ENCODE data around the gene KDM4D.
A peak's percentile ranks its signal among the peaks of the same experiment; 100 is the strongest.
"Not testable (repeated sequence)": the region's sequence is repeated elsewhere in the genome, so short reads cannot be mapped to it uniquely, and the experiment has no call there.

KDM4D gene

DNA sequence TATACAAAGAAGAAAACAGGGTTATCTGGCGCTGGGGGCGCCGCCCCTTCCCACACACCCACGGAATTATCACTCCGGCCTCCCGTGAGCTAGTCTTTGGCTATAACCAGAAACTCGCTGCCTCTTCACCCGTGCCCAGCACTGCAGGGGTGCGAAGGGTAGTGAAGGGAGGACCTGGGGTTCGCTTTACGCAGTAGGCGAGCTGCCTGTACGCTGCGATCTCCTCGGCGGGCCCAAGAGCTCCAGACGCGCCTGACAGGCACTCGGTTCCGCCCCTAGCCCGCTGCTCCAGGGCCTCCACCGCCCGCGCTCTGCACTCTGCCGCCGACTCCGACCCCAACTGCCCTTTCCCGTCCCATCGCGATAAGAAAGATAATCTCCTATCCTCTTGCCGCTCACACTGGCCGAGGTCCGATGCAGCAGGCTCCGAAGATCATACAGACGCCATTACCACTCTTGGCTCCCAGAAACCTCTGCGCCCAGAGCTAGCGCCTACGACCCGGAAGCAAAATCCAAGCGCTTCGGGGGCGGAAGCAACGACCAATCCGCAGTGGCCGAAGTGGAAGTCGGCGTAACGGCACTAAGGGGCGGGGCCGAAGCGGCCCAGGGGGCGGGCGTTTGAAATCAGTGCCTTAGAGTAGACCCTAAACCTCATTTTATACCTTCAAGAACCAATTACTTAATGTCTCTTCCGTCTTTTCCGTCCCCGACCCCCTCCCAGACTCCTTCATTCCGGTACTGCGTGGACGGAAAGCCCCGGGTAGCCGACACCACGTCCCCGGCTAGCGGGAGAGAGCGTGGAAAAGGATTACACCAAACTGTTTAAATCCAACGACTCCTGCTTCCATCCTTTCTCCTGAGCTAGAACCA lies at the start of gene KDM4D, which contains the start of gene CWC15:
KDM4D (plus strand) TSS at position 611 of the 870 bp plus-strand sequence. CDS start 23,664 bp downstream, outside the sequence.
CWC15 (minus strand) TSS at position 458 of the 870 bp plus-strand sequence. CDS start 1,371 bp downstream, outside the sequence.
- peak; percentile 83 for DNase-seq (ENCODE audit: low read depth)

DNA sequence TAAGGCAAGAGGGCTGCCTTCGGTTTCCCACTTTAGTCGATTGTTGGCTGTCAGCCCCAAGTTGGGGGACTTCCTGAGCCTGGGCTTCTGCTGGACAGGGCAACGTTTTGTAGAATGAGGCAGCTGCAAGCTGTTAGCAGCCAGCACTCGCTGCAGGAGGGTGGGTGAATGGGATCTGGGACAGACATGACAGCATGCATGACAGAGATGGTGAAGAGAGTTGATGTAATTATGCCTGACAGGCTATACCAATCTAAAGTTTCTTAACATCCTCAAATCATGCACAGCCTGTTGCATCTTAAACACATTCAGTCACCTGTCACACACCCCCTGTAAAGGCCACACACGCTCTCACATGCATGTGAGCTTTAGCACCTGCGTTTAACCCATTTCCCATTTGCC lies 49.3 kb upstream of the KDM4D start:
- DNase-seq (ENCODE audit: low read depth), result no peak

DNA sequence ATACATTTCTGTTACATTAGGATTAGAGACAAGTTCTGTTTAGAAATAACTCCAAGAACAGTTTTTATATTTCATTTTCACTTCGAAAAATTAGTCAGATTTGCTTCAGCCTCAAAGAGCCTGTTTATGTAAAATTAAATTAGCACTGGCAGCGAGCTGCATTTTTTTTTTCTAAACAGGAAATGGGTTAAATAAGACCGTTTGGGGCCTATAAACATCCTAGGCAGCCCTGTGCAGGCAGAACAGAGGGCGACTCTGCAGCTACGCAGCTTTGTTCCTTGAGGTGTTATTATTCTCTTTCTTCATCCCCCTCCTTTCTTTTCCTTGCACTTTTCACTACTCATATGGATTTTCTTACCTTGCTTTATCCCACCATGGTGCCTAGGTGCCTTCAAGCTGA lies 48.9 kb upstream of the KDM4D start:
- no peak for DNase-seq (ENCODE audit: low read depth)

DNA sequence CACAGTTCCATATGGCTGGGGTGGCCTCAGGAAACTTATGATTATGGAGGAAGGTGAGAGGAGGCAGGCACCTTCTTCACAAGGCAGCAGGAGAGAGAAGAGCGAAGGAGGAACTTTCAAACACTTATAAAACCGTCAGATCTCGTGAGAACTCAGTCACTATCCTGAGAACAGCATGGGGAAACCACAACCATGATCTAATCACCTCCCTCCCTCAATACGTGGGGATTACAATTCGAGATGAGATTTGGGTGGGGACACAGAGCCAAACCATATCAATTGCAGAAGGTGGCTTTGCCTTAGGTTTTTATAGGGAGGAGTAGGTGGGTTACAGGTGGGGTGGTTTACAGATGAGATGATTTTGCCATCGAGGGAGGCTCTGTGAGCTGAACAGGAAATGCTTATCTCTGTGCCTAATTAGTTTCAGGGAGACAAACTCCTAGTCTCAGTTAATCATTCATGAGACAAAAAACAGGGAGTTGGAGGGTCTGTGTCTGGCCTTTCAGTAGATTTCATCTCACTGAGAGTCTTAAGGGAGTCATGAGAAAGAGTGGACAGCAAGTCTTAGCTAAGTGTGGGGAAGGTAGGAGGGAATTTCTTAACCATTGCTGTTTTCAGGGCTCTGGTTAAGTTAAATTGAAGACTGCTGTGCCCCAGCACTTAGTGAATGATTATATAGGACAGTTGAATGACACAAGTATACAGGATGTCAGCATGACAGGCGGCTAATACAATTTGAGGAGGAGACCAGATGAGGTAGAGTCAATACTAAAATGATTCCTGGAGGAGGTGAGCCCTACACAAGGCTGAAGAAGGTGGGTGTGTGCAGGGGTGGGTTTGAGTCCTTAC lies 47.9 kb upstream of the KDM4D start:
- DNase-seq (ENCODE audit: low read depth), result no peak

DNA sequence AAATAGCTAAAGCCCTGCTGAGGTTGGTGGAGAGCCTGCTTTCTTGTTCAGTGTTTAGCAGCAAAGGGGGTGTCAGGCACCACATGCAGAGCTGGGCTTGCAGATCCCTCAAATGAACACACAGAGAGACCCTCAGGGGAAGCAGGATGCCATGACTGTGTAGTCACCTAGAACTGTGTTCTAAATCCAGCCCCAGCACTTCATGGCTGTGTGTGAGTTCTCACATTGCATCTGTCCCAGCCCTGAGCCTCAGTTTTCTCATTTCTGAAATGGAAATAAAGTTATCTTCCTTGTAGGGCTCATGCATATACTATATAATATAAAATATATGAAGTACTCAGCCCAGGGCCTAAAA lies 47.3 kb upstream of the KDM4D start:
- DNase-seq (ENCODE audit: low read depth), result no peak

DNA sequence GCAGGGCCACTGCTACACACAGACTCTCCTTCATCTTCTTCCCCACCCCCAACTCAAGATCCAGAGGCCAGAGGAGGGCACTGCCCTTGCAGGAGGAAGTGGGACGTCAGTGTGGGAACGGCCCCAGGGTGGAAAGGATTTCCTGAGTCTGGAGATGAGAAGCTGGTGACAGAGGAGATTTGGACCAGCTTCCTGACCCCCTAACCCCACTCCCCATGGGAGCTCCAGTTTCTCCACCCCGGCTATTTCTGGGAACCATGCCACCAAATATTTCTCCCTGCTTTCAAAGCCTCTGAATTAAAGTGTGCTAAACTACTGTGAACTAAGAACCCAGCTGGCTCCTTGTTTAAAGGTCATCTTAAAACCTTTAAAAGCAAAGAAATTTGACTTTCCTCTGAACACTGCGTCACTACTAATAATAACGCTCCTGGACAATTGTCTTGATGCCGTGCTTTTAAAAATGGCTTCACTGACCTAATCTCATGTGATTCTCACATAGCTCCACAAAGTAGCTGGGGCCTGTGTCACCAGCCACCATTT lies 46.7 kb upstream of the KDM4D start:
- DNase-seq (ENCODE audit: low read depth), result no peak

DNA sequence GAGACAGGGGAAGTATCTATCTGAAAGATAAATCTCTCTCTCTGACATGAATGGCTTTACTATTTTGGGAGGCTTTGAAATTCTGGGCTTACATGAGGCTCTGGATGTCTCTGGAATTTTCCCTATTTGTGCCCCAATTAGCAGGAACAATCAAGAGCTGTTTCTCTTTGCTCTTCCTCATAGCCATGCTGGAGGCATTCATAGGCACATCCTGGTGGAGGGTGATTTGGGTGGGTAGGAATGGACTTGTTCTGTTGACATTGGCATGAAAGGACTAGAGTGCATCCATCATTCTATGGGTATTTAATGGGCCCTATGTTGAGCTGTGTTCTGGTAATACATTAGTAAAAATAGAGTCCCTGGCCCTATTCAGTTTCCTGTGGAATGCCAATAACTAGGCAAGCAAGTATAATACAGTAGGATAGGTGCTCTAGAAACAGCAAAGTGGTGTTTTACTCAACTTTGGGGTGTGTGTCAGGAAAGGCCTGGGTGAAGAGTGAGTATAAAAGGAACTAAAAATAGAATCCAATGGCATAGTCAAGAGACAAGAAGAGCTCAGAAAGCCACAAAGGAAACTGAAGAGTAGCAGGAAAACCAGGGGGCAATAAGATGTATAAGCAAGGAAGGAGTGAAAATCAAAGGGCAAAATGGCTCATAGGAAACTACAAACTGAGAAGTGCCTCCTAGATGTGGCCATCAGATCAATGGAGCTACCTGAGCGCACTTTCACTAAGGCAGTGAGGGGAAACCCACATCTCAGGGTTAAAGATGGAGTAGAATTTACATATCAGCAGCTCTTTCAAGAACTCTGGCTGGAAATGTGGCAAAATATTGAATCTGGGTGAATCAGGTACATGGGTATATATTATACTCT lies 45.2 kb upstream of the KDM4D start:
- no peak for DNase-seq (ENCODE audit: low read depth)

DNA sequence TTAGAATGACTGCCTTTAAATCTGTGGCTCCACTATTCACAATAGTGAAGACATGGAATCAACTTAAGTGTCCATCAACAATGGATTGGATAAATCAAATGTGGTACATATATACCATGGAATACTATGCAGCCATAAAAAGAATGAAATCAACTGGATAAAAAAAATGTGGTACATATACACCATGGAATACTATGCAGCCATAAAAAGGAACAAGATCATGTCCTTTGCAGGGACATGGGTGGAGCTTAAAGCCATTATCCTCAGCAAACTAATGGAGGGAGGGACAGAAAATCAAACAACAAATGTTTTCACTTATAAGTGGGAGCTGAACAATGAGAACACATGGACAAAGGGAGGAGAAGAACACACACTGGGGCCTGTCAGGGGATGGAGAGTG lies 41.4 kb upstream of the KDM4D start:
- not testable (repeated sequence) for DNase-seq (ENCODE audit: low read depth)

DNA sequence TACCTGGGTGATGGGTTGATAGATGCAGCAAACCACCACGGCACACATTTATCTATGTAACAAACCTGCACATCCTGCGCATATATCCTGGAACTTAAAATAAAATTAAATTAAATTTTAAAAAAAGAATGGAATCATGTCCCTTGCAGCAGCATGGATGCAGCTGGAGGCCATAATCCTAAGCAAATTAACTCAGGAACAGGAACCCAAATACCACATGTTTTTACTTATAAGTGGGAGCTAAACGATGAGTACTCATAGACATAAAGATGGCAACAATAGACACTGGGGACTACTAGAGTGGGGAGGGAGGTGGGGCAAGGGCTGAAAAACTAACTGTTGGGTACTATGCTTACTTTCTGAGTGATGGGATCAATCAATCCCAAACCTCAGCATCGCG lies 41.0 kb upstream of the KDM4D start:
- DNase-seq (ENCODE audit: low read depth), result no peak

DNA sequence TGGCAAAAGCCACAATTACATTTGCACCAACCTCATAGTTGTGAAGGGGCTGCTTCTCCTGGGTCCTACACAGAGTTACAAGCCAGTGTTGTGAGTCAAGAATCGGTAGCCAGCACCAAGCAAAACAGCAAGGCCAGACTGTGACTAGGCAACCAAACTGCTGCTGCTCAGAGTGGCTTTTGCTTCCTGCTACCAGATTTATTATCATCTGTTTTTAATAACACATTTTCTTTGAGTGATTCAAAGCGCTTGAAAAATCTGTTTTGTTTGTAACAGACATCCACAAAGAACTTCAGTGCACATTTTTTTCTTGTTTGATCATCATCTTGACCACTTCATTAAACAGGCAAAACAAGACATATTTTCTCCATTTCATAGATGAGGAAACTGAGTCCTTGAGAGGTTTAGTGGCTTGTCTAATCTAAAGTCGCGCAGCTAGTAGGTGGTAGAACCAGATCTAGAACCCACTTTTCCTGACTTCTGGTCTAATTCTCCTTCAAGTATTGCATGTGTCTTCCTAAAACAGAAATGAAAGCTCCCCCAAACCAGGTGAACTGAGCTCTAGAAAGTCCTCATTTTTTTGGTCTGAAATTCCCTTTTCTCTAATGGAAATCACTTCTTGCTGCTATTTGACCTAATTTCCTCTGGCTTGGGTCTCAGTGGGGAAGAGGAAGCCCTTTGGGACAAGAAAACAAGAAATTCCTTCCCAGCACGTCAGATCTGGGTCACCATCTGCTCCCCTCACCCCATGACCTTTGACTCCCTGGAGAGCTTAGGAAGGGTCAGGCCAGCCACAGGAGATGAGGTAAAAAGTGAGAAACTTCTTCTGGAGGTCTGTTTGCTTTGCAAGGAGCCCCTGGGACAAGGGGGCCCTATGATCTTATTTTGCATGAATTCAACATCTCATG lies 40.0 kb upstream of the KDM4D start:
- DNase-seq (ENCODE audit: low read depth), result no peak

DNA sequence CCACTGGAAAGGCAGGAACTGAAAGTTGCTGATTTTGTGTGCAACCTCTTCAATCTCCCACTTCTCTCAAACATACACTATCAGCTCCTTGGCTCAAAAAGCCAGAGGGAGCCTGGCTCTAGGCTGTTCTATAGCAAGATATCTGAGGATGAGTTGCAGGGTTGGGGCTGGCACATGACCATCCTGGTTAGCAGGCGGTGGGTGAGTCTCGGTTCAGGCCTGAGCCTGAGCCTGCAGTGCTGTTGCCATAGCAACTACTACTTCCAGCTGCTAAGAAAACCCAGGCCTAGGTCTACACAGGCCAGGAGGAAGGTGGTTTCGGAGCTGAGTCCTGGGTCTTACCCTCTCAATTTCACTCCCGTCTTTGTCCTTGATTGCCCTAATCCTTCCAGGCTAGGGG lies 39.1 kb upstream of the KDM4D start:
- no peak for DNase-seq (ENCODE audit: low read depth)

DNA sequence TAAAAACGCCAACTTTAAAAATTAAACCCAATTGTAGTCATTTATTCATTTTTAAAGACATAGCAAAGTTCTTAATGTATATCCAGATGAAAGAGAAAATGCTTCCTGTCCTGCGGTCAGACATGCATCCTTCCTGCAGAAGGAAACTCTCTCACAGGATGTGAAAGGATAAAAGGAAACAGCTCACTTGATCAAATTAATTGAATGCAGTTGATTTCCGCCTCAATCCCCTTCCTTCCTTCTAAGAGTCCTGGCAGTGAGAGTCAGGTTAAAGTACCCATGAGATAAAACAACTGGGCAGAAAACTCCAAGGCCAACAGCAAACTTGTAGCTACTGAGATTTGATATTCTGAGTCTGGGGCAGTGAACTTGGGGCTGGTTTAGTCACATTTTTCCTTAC lies 38.7 kb upstream of the KDM4D start:
- no peak for DNase-seq (ENCODE audit: low read depth)

DNA sequence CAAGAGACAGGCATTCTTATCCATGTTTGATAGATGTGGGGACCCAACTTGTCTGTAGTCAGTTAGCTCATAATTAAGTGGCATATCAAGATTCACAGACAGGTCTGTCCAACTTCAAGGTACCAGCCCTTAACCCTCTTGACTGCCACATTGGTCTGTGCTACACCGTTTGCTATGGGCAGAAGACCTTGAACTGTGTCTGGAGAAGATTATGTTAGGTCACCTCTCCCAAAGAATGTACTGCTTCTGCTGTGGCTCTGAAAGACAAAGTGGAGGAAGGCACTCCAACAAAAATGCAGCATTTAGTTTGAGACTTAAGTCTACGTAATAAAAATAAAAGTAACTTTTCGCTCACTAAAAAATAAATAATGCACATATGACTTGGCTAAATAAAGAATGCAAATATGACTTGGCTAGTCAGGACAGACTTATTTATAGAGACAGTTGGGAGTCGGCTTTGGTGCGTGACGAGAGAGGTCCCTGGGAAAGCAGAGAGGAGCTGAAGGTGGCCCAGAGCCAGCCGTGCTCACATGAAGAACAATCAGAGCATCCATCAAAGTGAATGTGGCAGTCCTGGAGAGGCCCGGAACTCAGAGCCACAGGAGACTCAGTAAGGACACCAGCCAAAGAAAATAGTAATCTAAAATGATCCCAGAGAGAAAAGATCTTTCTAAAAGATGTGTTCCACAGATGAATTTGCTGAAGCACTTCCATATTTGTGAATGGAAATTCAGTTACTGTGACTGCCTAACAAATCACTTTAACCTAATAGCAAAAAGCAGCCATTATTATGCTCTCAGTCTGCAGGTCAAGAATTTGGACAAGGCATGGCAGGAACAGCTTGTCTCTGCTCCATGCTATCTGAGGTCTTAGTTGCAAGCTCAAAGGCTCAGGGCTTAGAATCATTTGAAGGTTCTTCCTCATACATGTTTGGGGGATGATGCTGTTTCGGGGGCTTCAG lies 35.1 kb upstream of the KDM4D start:
- no peak for DNase-seq (ENCODE audit: low read depth)

DNA sequence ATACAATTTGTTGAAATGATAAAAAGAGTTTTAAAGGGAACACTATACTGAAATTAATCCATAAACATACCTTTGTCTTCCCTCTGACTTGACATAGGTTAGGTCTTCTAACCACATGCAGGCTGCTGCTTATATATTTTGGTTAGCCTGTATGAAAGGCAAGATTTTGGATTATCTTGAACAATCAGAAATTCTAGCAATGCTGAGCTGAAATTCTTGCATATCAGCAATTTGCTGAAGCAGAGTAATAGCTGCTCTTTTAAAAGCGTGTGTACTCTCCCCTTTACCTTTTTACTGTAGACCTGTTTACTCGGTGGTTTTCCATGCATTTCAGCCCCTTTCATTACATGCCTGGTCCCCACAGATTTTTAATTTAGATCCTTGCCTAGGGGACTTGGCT lies 34.2 kb upstream of the KDM4D start:
- no peak for DNase-seq (ENCODE audit: low read depth)

DNA sequence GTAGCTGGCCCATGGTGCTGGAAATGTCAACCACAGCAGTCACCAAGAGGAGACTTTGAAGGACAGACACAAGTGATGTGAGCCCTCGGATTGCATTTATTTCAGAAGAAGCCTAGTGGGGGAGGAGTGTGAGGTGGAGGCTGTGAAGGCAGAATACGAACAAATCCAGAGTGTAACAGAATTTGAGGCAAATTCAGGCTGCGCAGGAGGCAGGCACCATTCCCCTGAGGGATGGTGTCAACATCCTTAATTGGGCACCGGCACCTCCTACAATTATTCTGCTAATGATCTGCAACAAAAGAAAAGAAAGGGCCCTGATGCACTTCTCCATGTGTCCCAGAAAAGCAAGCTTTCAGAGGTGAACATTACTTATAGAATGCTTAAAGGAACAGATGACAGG lies 32.4 kb upstream of the KDM4D start:
- no peak for DNase-seq (ENCODE audit: low read depth)

DNA sequence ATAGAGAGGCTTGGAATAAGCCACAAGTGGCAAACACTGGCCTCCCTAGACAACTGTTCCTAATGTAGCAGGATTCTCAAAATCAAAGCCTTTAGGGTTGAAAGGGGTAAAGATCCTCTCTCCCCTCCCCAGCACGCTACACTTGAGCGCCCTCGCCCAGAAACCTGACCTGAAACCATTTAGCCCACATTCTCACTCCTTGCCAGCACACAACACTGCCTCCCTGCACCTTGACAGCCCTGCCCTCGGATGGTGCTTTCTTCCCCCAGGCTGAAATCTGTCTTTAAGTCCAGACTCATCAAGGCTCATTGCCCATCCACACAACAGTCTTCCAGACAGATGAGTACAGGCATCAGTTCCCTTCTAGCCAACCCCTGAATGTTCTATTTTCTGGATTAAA lies 26.7 kb upstream of the KDM4D start:
- no peak for DNase-seq (ENCODE audit: low read depth)

DNA sequence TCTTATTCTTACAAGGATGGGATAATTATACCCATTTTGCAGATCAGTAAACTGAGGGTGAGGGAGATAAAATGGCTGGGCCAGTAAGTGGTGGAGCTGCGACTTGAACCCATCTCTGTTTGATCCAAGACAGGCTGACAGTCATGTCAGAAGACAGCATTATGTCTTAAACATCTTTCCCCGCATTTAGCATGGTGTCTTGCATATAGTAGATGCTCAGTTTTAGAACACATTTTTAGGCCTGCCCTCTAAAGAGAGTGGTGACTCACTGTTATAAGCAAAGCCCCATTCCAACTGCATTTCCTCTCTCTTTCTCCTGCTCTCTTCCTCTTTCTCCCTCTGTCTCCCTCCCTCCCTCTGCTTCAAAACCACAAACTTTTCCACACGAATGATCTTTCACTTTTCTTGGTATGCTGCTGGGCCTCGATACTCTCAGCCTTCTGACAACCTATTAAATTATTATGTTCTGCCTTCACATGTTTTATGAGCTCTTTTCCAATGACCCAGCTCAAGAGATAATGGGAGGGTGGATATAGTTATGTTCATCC lies 25.4 kb upstream of the KDM4D start:
- no peak for DNase-seq (ENCODE audit: low read depth)

DNA sequence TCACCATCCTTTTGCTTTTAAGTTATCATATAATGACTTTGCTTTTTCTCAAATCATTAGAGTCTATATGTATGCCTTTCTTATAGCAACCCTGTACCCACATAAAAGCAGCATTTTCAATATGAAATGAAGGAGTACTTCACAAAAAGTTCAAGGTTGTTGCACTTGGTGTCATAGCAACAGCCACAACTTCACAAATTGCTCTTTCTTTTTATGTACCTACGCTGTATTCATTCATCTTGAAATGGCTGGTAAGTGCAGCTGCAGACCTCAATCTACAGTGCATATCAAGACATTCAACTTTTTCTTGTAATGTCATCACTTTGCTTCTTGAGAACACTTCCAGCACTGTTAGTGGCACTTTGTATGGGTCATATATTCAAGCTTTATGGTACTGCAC lies 18.8 kb upstream of the KDM4D start:
- DNase-seq (ENCODE audit: low read depth), result no peak

DNA sequence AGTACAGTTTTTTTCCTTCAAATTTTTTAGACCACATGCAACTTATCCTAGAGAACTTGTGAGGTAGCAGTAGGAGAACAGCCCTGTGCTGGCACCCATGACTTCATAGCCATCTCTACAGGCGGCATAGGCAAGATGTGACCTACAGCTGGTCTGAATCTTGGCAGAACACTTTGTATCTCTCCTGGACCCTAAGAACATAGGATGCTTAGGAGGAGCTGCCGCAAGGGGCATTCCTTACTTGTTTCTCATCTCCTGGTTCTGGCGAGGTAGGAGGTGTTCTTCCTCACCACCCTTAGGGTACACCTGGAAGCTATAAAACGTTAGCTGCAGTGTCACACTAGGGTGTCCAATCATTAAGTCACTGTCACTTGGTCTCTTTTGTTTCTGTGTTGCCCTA lies 16.5 kb upstream of the KDM4D start:
- DNase-seq (ENCODE audit: low read depth), result no peak

Measured in stimulated activated CD8-positive, alpha-beta memory T cell treated with anti-CD3 and anti-CD28 coated beads, Interleukin-15, amount 100 ng/mL, for 24 hours (primary cell).